Measurements from ENCODE around the gene ZNF668.

- TF ChIP-seq POLR2A (IDR thresholded peaks at IDR 0.05) (no peak), CTCF (IDR thresholded peaks at IDR 0.05) (no peak)
Observed at GRCh38 chr16:31077592-31078396, 3.8 kb upstream of the ZNF668 start.
